Measurements from ENCODE around the gene MRPL20. TPM values are rescaled to one million over a fixed set of nuclear protein-coding genes. Genes with fewer than 3 reads are reported as not detected.
"Not testable (repeated sequence)": the region's sequence is repeated elsewhere in the genome, so short reads cannot be mapped to it uniquely, and the experiment has no call there.

Gene MRPL20
- total RNA-seq, 2 donors from 2014 or later, result 69.7 to 75.0 TPM

DNA sequence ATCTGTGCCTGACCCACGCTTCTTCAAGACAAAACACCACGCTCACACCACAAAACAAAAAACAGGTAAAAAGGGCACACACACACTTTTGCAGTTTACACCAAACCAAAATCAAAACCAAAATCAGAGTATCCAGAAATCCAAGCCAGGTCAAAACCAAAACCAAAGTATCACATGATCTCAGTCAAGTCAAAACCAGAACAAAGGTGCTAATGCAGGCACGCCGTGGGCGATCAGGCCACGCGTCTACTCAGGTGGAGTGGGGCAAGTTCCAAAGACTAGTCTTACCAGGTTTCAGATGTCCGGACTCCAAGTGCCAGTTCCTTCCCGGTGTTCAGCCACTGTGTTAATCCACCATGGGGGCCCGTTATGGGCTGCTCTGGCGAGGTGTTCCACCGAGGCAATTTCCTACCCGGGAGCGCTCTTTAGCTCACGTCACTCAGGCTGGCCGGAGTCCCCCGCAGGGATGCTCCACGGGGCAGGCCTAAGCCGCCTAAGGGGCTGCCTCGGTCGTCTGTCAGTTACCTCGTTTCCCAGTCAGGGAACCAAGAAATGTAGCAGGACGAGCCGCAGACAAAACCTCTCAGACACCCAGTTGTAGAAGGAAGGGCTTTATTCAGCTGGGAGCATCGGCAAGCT is 10.9 kb upstream of the MRPL20 start:
- DNase-seq (ENCODE audit: low spot score); intact Hi-C loops (cut with DNase I): not testable (repeated sequence)

DNA sequence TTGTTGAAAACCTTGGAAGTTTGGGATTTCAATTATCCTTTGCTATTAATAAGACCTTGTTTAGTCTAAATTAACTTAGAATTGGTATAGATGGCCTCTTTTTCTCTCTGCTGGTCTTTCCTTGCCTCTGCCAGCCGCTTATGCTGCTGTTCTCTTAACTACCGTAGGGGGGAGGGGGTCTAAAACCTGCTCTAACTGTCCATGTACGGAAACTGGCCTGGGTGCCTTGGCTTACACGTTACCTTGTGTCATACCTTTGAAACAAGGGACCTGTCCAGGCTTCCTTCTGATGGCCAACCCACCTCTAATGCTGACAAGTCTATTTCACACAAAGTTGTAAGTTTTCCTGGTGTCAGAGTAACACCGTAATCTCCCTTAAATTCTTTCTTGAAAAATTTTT is 10.3 kb upstream of the MRPL20 start:
- intact Hi-C loops (cut with DNase I); DNase-seq (ENCODE audit: low spot score): not testable (repeated sequence)

DNA sequence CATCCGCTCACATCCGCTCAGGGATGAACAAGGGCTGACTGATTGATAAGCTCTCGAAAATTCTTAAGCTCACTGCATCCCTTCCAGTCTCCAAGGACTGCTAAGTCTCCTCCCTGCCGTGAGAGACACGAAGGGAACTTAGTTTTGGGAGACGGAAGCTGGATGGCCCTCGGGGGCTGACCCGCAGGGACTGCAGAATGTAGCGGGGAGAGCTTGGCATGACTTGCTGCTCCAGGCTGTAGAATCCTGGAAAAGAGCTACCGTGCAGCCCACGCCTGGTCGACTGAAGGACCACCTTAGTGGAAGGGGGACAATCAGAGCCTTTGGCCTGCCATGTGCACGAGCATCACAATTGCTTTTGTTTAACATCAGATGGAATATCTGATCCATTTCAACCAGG is 8.7 kb upstream of the MRPL20 start:
- intact Hi-C loops (cut with DNase I), result no loop called here
- no peak for DNase-seq (ENCODE audit: low spot score)

DNA sequence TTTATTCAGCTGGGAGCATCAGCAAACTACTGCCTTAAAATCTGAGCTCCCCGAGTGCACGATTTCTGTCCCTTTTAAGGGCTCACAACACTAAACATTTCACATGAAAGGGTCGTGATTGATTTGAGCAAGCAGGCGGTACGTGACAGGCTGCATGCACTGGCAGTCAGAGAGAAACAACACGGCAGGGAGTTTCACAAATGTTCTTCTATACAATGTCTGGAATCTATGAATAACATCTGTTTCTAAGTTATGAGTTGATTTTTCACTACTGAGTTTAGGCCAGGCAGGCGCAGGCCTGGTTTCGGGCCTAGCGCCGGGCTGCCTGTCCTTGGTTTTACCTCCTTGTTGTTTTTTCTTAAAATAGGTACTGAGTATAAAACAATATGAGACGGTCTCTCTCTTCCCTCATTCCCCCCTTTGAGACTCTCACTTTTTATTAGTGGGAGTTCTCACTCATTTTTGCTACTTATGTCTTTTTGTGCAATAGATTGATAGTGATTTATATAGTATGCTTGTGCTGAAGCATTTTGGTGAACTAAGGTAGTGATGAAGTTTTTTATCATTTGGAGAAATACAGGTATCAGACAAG is 5.3 kb upstream of the MRPL20 start:
- DNase-seq (ENCODE audit: low spot score); intact Hi-C loops (cut with DNase I): not testable (repeated sequence)

DNA sequence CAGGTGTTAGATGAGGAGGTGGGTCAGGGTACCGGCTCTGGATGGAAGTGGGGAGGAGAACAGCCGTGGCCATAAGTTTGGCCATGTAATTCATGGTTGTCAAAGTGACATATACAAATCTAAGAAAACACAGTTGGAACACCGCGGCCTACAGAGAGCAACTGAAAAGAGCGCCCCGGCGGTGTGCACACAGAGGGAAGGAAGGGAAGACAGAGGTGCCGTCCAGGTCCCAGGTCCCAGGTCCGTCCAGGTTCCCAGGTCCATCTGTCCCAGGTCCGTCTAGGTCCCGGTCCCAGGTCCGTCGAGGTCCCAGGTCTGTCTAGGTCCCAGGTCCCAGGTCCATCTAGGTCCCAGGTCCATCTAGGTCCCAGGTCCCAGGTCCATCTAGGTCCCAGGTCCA is 4.5 kb upstream of the MRPL20 start:
- intact Hi-C loops (cut with DNase I), result no loop called here
- DNase-seq (ENCODE audit: low spot score), result no peak

DNA sequence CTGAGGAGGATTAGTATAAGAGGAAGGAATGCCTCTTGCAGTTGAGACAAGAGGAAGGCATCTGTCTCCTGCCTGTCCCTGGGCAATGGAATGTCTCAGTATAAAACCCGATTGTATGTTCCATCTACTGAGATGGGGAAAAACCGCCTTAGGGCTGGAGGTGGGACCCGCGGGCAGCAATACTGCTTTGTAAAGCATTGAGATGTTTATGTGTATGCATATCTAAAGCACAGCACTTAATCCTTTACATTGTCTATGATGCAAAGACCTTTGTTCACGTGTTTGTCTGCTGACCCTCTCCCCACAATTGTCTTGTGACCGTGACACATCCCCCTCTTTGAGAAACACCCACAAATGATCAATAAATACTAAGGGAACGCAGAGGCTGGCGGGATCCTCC is 3.1 kb upstream of the MRPL20 start:
- DNase-seq (ENCODE audit: low spot score); intact Hi-C loops (cut with DNase I): not testable (repeated sequence)

DNA sequence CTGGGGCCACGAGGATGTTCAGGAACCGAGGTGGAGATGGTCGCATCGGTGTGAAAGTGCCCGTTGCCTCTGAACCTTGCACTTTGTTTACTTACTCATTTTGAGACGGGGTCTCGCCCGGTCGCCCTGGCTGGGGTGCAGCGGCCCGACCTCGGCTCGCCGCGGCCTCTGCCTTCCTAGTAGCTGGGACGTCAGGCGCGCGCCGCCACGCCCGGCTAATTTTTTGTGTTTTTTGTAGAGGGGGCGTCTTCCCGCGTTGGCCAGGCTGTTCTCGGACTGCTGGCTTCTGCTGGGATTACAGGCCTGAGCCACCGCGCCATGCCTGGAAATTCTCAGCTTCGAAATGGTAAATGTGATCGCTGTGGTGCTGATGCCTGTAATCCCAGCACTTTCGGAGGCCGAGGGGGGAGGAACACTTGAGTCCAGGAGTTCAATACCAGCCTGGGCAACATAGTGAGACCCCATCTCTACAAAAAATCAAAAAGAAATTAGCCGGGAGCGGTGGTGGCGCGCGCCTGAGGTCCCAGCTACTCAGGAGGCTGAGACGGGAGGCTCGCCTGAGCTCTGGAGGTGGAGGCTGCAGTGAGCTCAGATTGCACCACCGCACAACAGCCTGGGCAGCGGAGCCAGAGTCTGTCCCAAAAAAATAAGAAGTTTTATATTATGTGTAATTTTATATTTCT is 684 bp upstream of the MRPL20 start:
- intact Hi-C loops (cut with DNase I), result no loop called here
- DNase-seq (ENCODE audit: low spot score), result no peak

DNA sequence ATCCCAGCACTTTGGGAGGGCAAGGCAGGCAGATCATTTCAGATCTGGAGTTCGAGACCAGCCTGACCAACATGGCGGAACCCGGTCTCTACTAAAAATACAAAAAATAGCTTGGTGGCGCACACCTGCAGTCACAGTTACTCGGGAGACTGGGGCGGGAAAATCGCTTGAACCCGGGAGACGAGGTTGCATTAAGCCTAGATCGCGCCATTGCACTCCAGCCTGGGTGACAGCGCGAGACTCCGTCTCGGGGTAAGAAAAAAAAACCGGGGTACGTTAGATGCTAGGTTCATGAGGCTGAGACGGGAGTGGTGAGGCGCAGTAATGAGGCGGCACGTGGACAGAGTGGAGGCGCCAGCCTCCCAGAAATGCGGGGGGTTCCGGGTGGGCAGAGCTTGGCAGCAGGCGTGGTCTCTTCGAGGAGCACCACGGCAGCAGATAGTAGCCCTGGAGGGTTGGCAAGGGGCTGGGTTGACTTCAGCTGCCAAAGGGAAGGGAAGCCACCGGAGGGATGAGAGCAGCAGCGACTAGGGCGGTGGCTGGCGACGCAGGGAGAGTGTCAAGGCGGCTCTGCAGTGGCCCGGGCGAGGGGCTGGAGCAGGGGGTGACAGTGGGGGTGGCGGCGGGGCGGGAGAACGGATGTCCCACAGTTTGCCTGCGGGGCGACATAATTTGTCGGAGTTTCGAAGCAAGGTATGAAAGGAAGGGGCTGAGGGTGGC is 832 bp downstream of the MRPL20 start:
- intact Hi-C loops (cut with DNase I), result no loop called here
- no peak for DNase-seq (ENCODE audit: low spot score)

DNA sequence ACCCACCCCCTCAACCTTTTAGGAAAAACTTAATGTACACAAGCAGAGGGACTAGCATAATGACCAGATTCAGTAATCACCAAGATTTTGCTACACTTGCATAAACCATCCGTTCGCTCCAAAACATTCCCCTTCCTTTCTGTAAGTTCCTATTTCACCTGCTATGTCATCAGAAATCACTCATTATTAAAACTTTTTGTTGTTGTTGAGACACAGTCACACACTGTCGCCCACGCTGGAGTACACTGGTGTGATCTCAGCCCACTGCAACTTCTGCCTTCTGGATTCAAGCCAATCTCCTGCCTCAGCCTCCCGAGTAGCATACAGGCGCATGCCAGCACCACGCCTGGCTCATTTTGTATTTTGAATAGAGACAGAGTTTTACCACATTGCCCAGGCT is 3.4 kb downstream of the MRPL20 start:
- DNase-seq (ENCODE audit: low spot score), result no peak
- intact Hi-C loops (cut with DNase I), result loop anchor here in 1 of 2 donors (5.0 kb wide), 1 partner anchor 34 kb away; the partner anchor contains the start of gene VWA1

DNA sequence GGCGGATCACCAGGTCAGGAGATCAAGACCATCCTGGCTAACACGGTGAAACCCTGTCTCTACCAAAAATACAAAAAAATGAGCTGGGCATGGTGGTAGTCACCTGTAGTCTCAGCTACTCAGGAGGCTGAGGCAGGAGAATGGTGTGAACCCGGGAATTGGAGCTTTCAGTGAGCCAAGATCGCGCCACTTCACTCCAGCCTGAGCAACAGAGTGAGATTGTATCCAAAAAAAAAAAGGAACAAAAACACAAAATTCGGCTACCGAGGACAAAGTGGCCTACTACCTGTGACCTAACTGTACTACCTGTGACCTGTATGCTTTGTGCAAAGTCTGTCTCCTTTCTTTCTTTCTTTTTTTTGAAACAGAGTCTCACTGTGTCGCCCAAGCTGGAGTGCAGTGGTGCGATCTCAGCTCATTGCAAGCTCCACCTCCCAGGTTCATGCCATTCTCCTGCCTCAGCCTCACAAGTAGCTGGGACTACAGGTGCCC is 4.1 kb downstream of the MRPL20 start:
- DNase-seq (ENCODE audit: low spot score), result not testable (repeated sequence)
- intact Hi-C loops (cut with DNase I), result loop anchor here in 1 of 2 donors (5.0 kb wide), 1 partner anchor 34 kb away; the partner anchor contains the start of gene VWA1

DNA sequence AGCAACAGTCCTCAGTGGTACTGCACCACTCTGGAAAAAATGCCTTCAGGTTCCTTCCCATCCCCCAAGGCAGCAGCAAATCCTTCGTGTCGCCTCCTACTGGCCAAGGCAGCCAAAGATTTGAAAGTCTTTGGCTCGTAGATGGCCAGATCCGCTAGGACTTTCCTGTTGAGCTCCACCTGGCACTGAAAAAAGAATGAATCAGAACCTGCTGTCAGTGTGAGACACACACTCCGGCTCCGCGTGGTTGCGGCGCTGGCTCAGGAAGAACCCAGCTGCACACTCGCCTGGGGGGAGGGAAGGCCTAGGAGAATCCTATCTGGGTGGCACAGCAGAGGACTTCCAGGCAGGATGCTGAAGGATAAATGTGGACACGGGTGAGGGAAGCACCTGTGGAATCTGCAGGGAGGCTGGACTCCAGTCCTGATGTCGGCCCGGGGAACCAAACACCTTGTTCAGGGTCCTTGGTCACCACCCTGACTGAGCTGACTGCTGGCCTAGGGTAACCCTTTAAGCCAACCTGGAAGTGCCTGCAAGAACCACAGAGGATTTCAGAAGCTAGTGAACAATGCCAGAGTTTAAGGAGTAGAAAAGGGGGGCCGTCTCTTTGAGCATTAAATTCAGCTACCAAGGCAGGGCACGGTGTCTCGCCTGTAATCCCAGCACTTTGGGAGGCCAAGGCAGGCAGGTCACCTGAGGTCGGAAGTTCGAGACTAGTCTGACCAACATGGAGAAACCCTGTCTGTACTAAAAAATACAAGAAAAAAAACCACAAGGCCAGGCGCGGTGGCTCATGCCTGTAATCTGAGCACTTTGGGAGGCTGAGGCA is 4.8 kb downstream of the MRPL20 start:
- DNase-seq (ENCODE audit: low spot score), result no peak
- intact Hi-C loops (cut with DNase I), result loop anchor here in 1 of 2 donors (5.0 kb wide), 1 partner anchor 35 kb away; the partner anchor contains the start of gene VWA1

DNA sequence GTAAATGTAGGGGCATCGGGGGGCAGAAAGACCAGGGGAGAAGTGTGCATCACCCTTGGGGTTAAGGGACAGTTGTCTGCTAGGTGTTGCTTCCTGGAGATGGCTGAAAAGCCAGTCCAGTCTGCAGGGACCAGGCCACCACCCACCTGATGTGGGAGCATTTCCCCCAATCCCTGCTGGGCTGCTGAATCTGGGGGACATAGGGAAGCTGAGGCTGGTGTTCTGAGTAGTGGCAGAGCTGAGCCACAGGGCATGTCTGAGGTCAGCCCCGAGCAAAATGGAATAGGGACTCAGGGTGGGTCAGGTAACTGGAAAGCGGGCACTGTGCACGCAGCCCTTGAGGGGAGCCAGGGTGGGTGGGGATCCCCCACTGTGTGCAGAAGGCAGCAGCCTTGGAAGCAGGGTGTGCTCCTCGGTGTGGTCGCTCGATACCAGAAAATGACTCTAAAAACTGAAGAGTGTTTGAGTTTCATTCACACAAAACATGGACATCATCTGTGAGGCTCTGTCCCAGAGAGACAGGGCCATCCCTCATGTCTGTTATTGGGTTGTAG is 5.6 kb downstream of the MRPL20 start:
- intact Hi-C loops (cut with DNase I), result loop anchor here in 1 of 2 donors (5.0 kb wide), 1 partner anchor 36 kb away; the partner anchor contains the start of gene VWA1
- DNase-seq (ENCODE audit: low spot score), result no peak

DNA sequence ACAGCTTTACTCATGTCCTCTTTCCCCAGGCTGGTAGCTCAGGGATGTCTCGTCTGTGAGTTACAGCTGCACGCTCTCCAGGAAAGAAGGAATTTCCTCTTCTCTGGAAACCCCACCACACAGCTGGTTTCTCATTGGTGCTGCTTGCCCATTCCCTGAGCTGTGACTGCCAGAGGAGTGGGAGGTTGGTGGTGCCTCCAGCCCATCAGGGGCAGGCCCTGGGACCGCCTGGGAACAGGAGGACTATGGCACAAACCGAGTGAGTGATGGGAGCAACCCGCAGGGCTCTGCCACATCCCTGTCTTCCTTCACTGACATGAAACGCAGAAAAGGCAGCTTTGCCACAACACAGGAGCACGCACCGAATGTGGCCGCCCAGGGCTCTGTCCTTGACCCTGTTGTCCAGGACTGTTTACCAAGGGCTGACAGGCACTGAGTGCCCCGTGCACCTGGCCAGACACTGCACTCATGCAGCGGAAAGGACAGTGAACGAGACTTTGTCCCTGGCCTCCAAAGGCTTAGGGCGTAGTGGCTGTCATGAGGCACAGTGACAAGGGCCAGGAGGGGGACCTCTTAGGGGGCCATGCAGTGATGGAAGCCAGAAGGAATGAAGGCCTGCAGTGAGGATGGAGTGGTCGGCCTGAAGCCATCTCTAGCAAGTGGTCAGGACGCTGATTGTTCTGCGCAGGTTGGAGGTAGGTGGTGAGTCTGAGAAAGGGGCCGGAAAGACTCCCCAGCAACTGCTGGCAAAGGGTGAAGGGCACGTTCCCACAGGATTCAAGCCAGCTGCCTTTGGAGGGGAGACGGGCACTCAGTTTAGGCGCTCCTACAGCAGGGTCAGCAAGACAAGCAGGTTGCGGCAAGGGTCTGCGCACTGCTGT is 6.3 kb downstream of the MRPL20 start:
- DNase-seq (ENCODE audit: low spot score), result no peak
- intact Hi-C loops (cut with DNase I), result loop anchor here in 1 of 2 donors (5.0 kb wide), 1 partner anchor 36 kb away; the partner anchor contains the start of gene VWA1

DNA sequence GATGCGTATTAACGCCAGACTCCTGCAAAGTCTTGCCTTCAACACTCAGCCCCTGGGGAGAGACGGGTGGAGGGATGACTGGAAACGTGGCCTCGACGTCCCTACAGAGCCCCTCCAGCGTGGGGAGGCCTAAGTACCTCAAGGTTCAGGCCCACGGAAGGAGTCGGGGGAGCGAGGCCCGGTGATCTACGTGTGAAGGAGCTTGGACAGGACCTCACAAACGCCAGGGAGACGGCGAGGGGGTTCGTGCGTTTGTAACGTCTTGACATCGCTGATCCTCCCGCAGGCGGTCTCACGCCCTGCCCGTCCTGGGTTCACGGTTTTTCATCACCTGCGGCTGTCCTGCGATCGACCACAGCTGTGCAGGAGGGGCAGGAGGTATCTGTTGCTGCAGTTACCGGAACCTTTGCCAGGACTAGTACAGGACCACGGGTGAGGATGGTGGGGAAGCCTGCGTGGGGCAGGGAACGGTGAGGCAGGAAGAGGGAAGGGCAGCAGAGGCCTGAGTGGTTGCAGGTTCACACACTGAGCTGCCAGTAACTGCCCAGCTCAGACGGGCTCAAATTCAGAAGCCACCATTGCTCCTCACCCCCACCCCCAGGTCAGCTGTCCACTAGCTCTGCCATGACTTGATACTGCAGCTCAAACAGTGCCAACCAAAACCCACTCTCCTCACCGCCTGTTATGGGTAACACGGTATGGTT is 7.1 kb downstream of the MRPL20 start:
- intact Hi-C loops (cut with DNase I), result loop anchor here in 1 of 2 donors (5.0 kb wide), 1 partner anchor 37 kb away; the partner anchor contains the start of gene VWA1

DNA sequence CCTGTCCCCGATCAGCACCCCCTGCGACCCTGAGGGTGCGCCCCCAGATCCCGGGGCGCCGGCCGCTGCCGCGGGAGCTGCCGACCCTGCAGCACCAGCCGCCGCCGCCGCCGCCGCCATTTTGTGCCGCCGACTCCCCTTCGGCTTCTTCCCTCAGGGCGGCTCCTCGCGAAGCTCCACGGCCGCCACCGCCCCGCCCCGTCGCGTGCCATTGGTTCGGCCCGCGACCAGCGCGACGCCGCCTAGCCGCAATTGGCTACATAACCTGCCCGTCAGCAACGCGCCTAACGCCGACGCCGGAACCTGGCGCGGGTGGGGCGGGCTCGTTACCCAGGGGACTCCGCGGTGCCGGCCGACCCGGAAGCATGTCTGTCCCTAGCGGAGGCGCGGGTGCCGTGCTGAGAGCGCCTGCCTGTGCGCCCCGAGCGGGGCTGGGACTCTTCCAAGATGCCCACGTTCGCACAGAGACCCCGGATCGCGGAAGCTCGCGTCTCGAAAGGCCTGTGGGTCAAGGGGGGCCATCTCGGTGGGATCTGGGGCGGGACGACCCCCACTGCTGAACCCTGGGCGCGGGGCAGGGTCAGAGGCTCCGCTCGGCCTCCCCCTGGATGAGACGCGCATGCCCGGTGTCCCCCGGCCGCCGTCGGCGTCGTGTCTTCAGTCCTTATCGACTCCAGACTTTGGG is 7.8 kb downstream of the MRPL20 start, which contains the start of gene CCNL2:
TSS of gene CCNL2 (minus strand) at position 149 of the 685 bp plus-strand sequence. CDS start at position 120, 29 bp downstream.
- DNase-seq (ENCODE audit: low spot score), result peak; percentile 100
- intact Hi-C loops (cut with DNase I), result no loop called here

More for the DNA sequence above, 7.1 kb downstream of the MRPL20 start:
- DNase-seq (ENCODE audit: low spot score), result no peak

DNA sequence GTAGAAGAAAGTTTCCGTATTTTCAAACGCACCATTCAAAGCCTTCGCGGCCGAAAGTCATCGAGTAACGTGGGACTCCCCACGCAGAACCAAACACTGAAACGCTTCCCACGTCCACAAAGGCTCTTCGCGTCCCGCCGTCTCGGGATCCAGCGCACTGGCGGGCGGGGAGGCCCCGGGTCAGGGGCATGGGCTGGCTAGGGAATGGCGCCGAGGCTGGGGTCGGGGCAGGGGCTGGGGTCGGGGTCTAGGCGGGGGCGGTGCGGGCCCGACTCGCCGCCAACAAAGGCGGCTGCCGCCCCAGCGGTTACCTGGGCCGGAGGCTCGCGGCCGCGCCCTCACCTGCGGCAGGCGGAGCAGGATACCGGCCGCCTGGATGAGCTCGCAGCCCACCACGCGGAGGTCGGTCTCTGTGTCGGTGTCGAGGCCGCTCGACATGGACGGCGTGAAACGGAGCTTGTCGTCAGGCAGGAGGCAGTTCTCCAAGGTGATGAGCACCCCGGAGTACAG is 8.4 kb downstream of the MRPL20 start:
- intact Hi-C loops (cut with DNase I), result no loop called here

More for the DNA sequence above, 8.4 kb downstream of the MRPL20 start:
- DNase-seq (ENCODE audit: low spot score), result no peak

Data from posterior vena cava (tissue), 2 donors.